SW 1271 (cell line): Measurements from ENCODE around the gene EDN3.

Experiments
- DNase-seq, 2 experiments: peaks; one replicate each; lab custom pipeline; 2025; lab: John Stamatoyannopoulos, UW

EDN3 gene

GRCh38 chr20:59363101-59363500 is 62.7 kb downstream of the EDN3 start:
- no peak for DNase-seq

GRCh38 chr20:59364611-59365010 is 64.2 kb downstream of the EDN3 start:
- no peak for DNase-seq

- no peak for DNase-seq
Measured at GRCh38 chr20:59365611-59366285, 65.3 kb downstream of the EDN3 start.

- DNase-seq, result no peak
Measured at GRCh38 chr20:59371431-59371830, 71.0 kb downstream of the EDN3 start.

GRCh38 chr20:59374261-59374660 is 73.8 kb downstream of the EDN3 start:
- DNase-seq, result no peak

GRCh38 chr20:59375541-59375940 is 75.1 kb downstream of the EDN3 start:
- DNase-seq, result no peak
